ENCODE results near the gene ZDHHC3.
A peak's percentile ranks its signal among the peaks of the same experiment; 100 is the strongest.
"Not testable (repeated sequence)": the region's sequence is repeated elsewhere in the genome, so short reads cannot be mapped to it uniquely, and the experiment has no call there.

The ZDHHC3 gene

GRCh38 chr3:44995142-44995770, 19.3 kb upstream of the ZDHHC3 start:
- DNase-seq = peak; percentile 32

GRCh38 chr3:44993471-44994205, 17.7 kb upstream of the ZDHHC3 start:
- peak; percentile 82 for DNase-seq

- peak; percentile 21 for DNase-seq
Measured at GRCh38 chr3:44992555-44993470, 16.8 kb upstream of the ZDHHC3 start.

GRCh38 chr3:44991326-44991725, 15.4 kb upstream of the ZDHHC3 start:
- DNase-seq = no peak

GRCh38 chr3:44989636-44990373, 13.8 kb upstream of the ZDHHC3 start:
- no peak for DNase-seq

GRCh38 chr3:44989141-44989540, 13.2 kb upstream of the ZDHHC3 start:
- no peak for DNase-seq

GRCh38 chr3:44988073-44988472, 12.1 kb upstream of the ZDHHC3 start:
- no peak for DNase-seq

GRCh38 chr3:44987332-44987731, 11.4 kb upstream of the ZDHHC3 start:
- DNase-seq = no peak

GRCh38 chr3:44986330-44986729, 10.4 kb upstream of the ZDHHC3 start:
- not testable (repeated sequence) for DNase-seq

GRCh38 chr3:44984335-44984734, 8.4 kb upstream of the ZDHHC3 start:
- DNase-seq = no peak

GRCh38 chr3:44983484-44983941, 7.5 kb upstream of the ZDHHC3 start:
- no peak for DNase-seq

- DNase-seq = no peak
Measured at GRCh38 chr3:44982817-44983216, 6.8 kb upstream of the ZDHHC3 start.

- DNase-seq = no peak
Measured at GRCh38 chr3:44981751-44982150, 5.8 kb upstream of the ZDHHC3 start.

GRCh38 chr3:44981220-44981619, 5.2 kb upstream of the ZDHHC3 start:
- DNase-seq = no peak

- no peak for DNase-seq
Measured at GRCh38 chr3:44974416-44974815, 1.6 kb downstream of the ZDHHC3 start.

- no peak for DNase-seq
Measured at GRCh38 chr3:44970926-44971490, 5.0 kb downstream of the ZDHHC3 start.

- DNase-seq = no peak
Measured at GRCh38 chr3:44969828-44970179, 6.2 kb downstream of the ZDHHC3 start.

- no peak for DNase-seq
Measured at GRCh38 chr3:44969154-44969827, 6.7 kb downstream of the ZDHHC3 start.

GRCh38 chr3:44968447-44968858, 7.5 kb downstream of the ZDHHC3 start:
- no peak for DNase-seq

- no peak for DNase-seq
Measured at GRCh38 chr3:44966795-44967278, 9.1 kb downstream of the ZDHHC3 start.

GRCh38 chr3:44965165-44965564, 10.8 kb downstream of the ZDHHC3 start:
- DNase-seq = no peak

Data from HCEC 1CT (cell line).